HepG2 (cell line): Measurements from ENCODE around the gene ABCB6. TPM values are rescaled to one million over a fixed set of nuclear protein-coding genes. Genes with fewer than 3 reads are reported as not detected.

Experiments
- BCL6 ChIP-seq: IDR thresholded peaks from 2 replicates; pipeline ENCODE4 v1.6.1; 2016; ENCODE audit warnings: missing genetic modification reagents, missing compliant biosample characterization
- BRF2 ChIP-seq: sonication (generic); formaldehyde crosslinking; IDR thresholded peaks from 2 replicates; pipeline ENCODE4 v1.8.1; 2022; ENCODE audit warnings: mild to moderate bottlenecking, missing genetic modification reagents
- CCAR2 ChIP-seq: fragments of 200-400 bp; formaldehyde crosslinking; optimal IDR thresholded peaks from 2 replicates; pipeline ENCODE3; 2018; ENCODE audit warnings: low read depth, mild to moderate bottlenecking, low read length, moderate library complexity
- DNMT3B ChIP-seq: conservative IDR thresholded peaks from 2 replicates; pipeline ENCODE4 v1.6.1; 2016; ENCODE audit warnings: missing biosample characterization, control low read depth
- DRAP1 ChIP-seq: IDR thresholded peaks from 2 replicates; pipeline ENCODE4 v1.6.1; 2016; ENCODE audit warnings: missing genetic modification reagents, missing compliant biosample characterization
- FOSL2 ChIP-seq: sonication (generic); formaldehyde crosslinking; IDR thresholded peaks from 2 replicates; pipeline ENCODE4 v1.4.0; 2020; ENCODE audit warnings: missing genetic modification reagents
- GATAD2A ChIP-seq: IDR thresholded peaks from 2 replicates; pipeline ENCODE4 v1.6.1; 2016
- ISX ChIP-seq: sonication (generic); formaldehyde crosslinking; conservative IDR thresholded peaks from 2 replicates; pipeline ENCODE4 v1.5.0; 2020; ENCODE audit warnings: missing genetic modification reagents
- KAT8 ChIP-seq: IDR thresholded peaks from 2 replicates; pipeline ENCODE4 v1.6.1; 2016; ENCODE audit warnings: missing genetic modification reagents, missing compliant biosample characterization
- MAZ ChIP-seq, 2 experiments: sonication (generic) in 1 of 2; formaldehyde crosslinking in 1 of 2; IDR thresholded peaks; 2 replicates each; pipeline versions ENCODE4 v1.5.0 to v1.6.1; 2012 to 2020; ENCODE audit warnings: low read depth in 2 of 2, mild to moderate bottlenecking in 2 of 2, borderline replicate concordance in 1 of 2, improper control_type of control experiment in 1 of 2, low read length in 1 of 2, missing genetic modification reagents in 1 of 2, moderate library complexity in 1 of 2
- MLLT10 ChIP-seq: sonication (generic); formaldehyde crosslinking; IDR thresholded peaks from 2 replicates; pipeline ENCODE4 v1.4.0; 2020; ENCODE audit warnings: missing genetic modification reagents
- MYC ChIP-seq: sonication (generic); formaldehyde crosslinking; IDR thresholded peaks from 2 replicates; pipeline ENCODE4 v1.9.0; 2021; ENCODE audit warnings: missing genetic modification reagents, borderline replicate concordance
- NFATC3 ChIP-seq: sonication (generic); formaldehyde crosslinking; IDR thresholded peaks from 2 replicates; pipeline ENCODE4 v1.5.1; 2020; ENCODE audit warnings: mild to moderate bottlenecking, missing genetic modification reagents
- RFX3 ChIP-seq: IDR thresholded peaks from 2 replicates; pipeline ENCODE4 v1.6.1; 2016; ENCODE audit warnings: missing biosample characterization, missing genetic modification reagents
- SCMH1 ChIP-seq: sonication (generic); formaldehyde crosslinking; IDR thresholded peaks from 2 replicates; pipeline ENCODE4 v1.9.0; 2021; ENCODE audit warnings: missing genetic modification reagents, mild to moderate bottlenecking, borderline replicate concordance
- SNRNP70 ChIP-seq: fragments of 200-400 bp; formaldehyde crosslinking; IDR thresholded peaks from 2 replicates; pipeline ENCODE4 v1.6.1; 2017; ENCODE audit warnings: mild to moderate bottlenecking, low read depth, low read length, moderate library complexity
- SP1 ChIP-seq, 2 experiments: fragments of 450-650 bp in 1 of 2; sonication (generic) in 1 of 2; formaldehyde crosslinking in 1 of 2; IDR thresholded peaks; 2 replicates each; pipeline versions ENCODE4 v1.4.0 to v1.6.1; 2016 to 2020; ENCODE audit warnings: missing genetic modification reagents in 1 of 2
- TCF7 ChIP-seq: sonication (generic); IDR thresholded peaks from 2 replicates; pipeline ENCODE4 v1.6.1; 2016; ENCODE audit warnings: antibody characterized with exemption, low read depth
- ZFP36L2 ChIP-seq: sonication (generic); formaldehyde crosslinking; IDR thresholded peaks from 2 replicates; pipeline ENCODE4 v1.4.0; 2020; ENCODE audit warnings: missing genetic modification reagents
- ZFP37 ChIP-seq: sonication (generic); formaldehyde crosslinking; IDR thresholded peaks from 2 replicates; pipeline ENCODE4 v1.4.0; 2020; ENCODE audit warnings: missing genetic modification reagents, borderline replicate concordance
- ZNF224 ChIP-seq: sonication (generic); formaldehyde crosslinking; IDR thresholded peaks from 2 replicates; pipeline ENCODE4 v1.5.0; 2020; ENCODE audit warnings: mild to moderate bottlenecking, missing genetic modification reagents
- ZNF234 ChIP-seq: sonication (generic); formaldehyde crosslinking; conservative IDR thresholded peaks from 2 replicates; pipeline ENCODE4 v1.5.1; 2020; ENCODE audit warnings: mild to moderate bottlenecking, missing genetic modification reagents
- ZNF431 ChIP-seq: sonication (generic); formaldehyde crosslinking; IDR thresholded peaks from 2 replicates; pipeline ENCODE4 v1.9.0; 2022; ENCODE audit warnings: missing genetic modification reagents, low read depth, mild to moderate bottlenecking, borderline replicate concordance
- ZNF512 ChIP-seq: sonication (generic); formaldehyde crosslinking; IDR thresholded peaks from 2 replicates; pipeline ENCODE4 v1.4.0; 2020; ENCODE audit warnings: mild to moderate bottlenecking, missing genetic modification reagents
- ZNF598 ChIP-seq: sonication (generic); formaldehyde crosslinking; IDR thresholded peaks from 2 replicates; pipeline ENCODE4 v1.5.1; 2020; ENCODE audit warnings: mild to moderate bottlenecking, missing genetic modification reagents, borderline replicate concordance
- ZSCAN9 ChIP-seq: IDR thresholded peaks from 2 replicates; pipeline ENCODE4 v1.6.1; 2016; ENCODE audit warnings: borderline replicate concordance
- ZXDC ChIP-seq: sonication (generic); formaldehyde crosslinking; IDR thresholded peaks from 2 replicates; pipeline ENCODE4 v1.5.0; 2020; ENCODE audit warnings: mild to moderate bottlenecking, missing genetic modification reagents
- polyA plus RNA-seq, 8 experiments: library from polyadenylated mRNA; depleted of rRNA in 3 of 8; stranded (reverse) in 7 of 8; unstranded in 1 of 8; fragments of >200 nt; fragmentation: Illumina TruSeq in 4 of 8; extraction: Trizol in 4 of 8; gene quantifications; 2 replicates each; pipeline versions ENCODE4 v1.2.1 to v1.2.3, GENCODE V29; 2011 to 2016; ENCODE audit warnings: low read depth in 4 of 8, missing spikeins in 1 of 8, mixed read lengths in 1 of 8; ENCODE audit not compliant: insufficient read depth in 1 of 8
- total RNA-seq, 5 experiments: library from RNA; depleted of rRNA; stranded (reverse); fragments of >200 nt; fragmentation: Illumina TruSeq; extraction: Trizol; gene quantifications; 2 replicates each; pipeline ENCODE4 v1.2.3, GENCODE V29; 2016; ENCODE audit warnings: low read depth in 1 of 5

The ABCB6 gene
- total and polyA plus RNA-seq, 2 of the 13 experiments (the other 11 are each of a cell fraction or from before 2014, with no cell fraction given) = 91.1 to 137 TPM

- no peak for TF ChIP-seq NFATC3
- no peak for TF ChIP-seq TCF7
- no peak; the same call in 1 of the 2 replicates for TF ChIP-seq ZNF234 (CRISPR knock-in tag)
- no peak for TF ChIP-seq GATAD2A (CRISPR knock-in tag)
- TF ChIP-seq DNMT3B (CRISPR knock-in tag) = 0 out of 2 replicates have a peak, but pooled peaks have one; percentile 7
- no peak for TF ChIP-seq ZFP36L2
- no peak for TF ChIP-seq FOSL2
- TF ChIP-seq BRF2 (CRISPR knock-in tag) = no peak
- TF ChIP-seq RFX3 (CRISPR knock-in tag) = peak; percentile 70
- no peak for TF ChIP-seq ISX (CRISPR knock-in tag)
- TF ChIP-seq SNRNP70 = no peak
- no peak for TF ChIP-seq MAZ (IDR thresholded peaks at IDR 0.05; ENCODE audit: borderline replicate concordance, low read depth, low read length)
- no peak for TF ChIP-seq MAZ (CRISPR knock-in tag; IDR thresholded peaks at IDR 0.05; ENCODE audit: low read depth)
- no peak for TF ChIP-seq CCAR2
- no peak for TF ChIP-seq ZXDC (CRISPR knock-in tag)
- TF ChIP-seq SP1 (IDR thresholded peaks at IDR 0.05) = no peak
- no peak for TF ChIP-seq SP1 (CRISPR knock-in tag; IDR thresholded peaks at IDR 0.05)
- TF ChIP-seq BCL6 = no peak
- no peak for TF ChIP-seq ZNF512
- no peak for TF ChIP-seq SCMH1
- TF ChIP-seq ZSCAN9 = no peak
- peak; percentile 88; the same call in 1 of the 2 replicates for TF ChIP-seq ZNF431
- 0 out of 2 replicates have a peak, but pooled peaks have one; percentile 93 for TF ChIP-seq ZNF598 (CRISPR knock-in tag)
- TF ChIP-seq ZFP37 = no peak
- no peak for TF ChIP-seq MYC
- no peak for TF ChIP-seq DRAP1 (CRISPR knock-in tag)
- TF ChIP-seq MLLT10 (CRISPR knock-in tag) = 0 out of 2 replicates have a peak, but pooled peaks have one; percentile 14
- no peak for TF ChIP-seq KAT8
- TF ChIP-seq ZNF224 (CRISPR knock-in tag) = no peak
Measured at GRCh38 chr2:219218217-219218731, 484 bp downstream of the ABCB6 start (continued).
